Activated CD8-positive, alpha-beta memory T cell treated with anti-CD3 and anti-CD28 coated beads for 48 hours (primary cell): ENCODE measurements around the gene COL28A1.
"Not testable (repeated sequence)": the region's sequence is repeated elsewhere in the genome, so short reads cannot be mapped to it uniquely, and the experiment has no call there.

Experiments
- DNase-seq, 3 experiments: peaks; one replicate each; pipeline ENCODE4 v3.0.0-alpha.2; 2020; ENCODE audit warnings: low read depth in 2 of 3, low spot score in 2 of 3

Gene COL28A1

DNA sequence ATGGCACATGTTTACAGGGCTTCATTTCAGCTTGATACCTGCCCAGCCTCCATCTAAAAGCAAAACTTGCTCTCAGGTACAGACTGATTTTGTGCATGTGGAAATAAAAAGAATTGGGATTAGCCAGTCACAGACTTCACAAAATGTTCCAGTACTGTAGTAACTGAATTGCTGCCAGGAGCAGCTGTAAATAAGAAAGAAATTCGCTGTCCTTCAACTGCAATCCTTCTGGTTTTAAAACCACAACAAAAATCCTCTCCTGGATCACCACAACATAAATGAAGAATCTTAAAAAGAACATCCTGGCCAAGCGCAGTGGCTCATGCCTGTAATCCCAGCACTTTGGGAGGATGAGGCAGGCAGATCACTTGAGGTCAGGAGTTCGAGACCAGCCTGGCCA, 27.1 kb upstream of the COL28A1 start:
- DNase-seq = no peak

GRCh38 chr7:7561591-7561990, 25.9 kb upstream of the COL28A1 start:
- not testable (repeated sequence) for DNase-seq

- DNase-seq = no peak
Measured at GRCh38 chr7:7557252-7557651, 21.6 kb upstream of the COL28A1 start.

DNA sequence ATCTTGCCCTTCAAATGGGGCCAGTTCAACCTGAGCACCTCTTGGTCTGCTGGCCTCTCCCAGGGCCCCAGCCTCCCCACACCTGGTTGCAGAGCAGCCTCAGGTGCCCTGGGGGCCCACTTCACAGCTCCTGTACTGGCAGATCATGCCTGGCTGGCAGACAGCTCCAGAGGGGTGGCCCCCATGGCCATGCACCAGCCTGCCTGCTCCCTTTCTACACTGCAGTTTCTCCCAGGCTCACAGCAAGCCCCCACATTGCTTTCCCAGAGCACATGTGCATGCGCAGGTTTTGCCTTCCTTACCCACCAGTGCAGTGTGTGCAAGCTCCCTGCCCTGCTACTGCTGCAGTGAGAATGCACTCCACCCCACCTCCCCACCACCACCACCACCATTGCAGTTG, 21.2 kb upstream of the COL28A1 start:
- DNase-seq = no peak

- no peak for DNase-seq
Measured at GRCh38 chr7:7554649-7555575, 19.2 kb upstream of the COL28A1 start.

DNA sequence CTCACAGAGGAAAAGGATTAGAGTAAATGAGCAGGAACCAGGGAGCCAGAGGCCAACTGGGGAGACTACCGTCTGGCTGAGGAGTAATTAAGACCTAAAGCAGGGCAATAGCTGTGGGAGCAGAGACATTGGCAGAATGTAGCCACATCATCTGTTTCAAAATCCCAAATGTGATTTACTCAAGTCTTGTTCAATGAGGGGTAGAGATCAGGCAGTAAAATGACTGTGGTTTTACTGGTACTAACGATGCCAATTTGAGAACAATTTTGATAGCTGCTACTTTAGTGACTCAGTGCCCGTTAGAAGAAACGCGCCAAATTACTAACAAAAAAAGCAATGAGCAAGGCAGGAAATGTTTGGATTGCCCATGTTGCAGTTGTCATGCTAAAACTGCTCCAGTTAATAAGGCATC, 18.4 kb upstream of the COL28A1 start:
- DNase-seq = no peak

DNA sequence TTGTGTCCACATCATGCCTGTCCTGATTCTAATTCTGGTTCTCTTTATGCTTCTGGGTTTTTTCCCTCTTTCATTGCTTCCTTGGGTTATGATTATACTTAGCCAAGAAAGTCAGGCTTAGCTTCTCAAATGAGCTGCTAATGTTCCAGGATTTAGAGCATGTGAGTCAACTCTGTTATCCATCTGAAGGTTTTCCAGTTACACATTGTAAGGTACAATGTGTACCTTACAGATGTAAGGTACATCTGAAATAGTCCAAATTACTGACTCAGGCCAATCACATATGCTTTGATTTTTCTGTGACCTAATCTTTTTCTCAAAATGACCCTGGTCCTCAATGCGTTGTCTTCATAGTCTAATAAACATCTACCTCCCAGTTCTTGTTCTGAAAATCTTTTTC, 17.7 kb upstream of the COL28A1 start:
- DNase-seq = no peak

- no peak for DNase-seq
Measured at GRCh38 chr7:7552199-7552598, 16.5 kb upstream of the COL28A1 start.

DNA sequence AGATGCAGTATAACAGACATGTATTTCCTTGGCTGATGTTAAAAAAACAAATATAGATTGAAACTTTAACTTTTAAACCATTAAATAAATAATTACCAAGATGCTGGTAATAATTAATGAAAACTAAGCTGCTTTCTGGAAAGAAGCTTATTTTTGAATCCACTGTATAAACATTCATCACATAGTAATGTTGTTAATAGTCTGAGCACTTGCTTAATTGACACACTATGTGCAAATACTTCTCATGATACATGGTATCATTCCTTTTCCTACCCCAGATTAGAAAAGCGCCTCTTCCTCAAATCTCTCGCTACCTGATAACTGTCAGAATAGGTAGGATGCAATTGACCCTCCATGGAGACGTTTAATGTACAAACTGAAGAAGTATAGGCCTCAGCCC, 15.0 kb upstream of the COL28A1 start:
- no peak for DNase-seq

GRCh38 chr7:7548407-7548806, 12.7 kb upstream of the COL28A1 start:
- DNase-seq = no peak

DNA sequence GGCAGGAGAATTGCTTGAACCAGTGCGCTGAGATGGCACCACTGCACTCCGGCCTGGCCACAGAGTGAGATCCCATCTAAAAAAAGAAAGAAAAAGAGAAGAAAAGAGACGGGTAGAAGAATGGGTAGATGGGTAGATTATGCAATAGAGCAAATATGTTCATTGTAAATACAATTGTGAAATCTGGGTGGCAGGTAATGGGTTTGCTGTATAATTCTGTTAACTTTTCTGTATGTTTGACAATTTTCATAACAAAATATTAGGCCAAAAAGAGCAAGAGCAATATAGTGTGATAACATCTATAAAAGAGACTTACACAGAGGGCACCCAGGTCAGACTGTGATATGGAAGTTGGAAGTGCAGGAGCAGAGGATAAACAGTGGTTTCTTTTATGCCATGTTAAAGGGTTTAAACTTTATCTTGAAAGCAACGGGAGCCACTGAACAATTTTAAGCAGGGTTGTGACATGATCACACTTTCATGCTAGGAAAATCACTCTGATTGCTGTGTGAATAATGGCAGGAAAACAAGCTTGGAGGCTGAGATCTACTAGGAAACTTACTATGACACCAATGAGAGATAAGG, 6.7 kb upstream of the COL28A1 start:
- DNase-seq = no peak

DNA sequence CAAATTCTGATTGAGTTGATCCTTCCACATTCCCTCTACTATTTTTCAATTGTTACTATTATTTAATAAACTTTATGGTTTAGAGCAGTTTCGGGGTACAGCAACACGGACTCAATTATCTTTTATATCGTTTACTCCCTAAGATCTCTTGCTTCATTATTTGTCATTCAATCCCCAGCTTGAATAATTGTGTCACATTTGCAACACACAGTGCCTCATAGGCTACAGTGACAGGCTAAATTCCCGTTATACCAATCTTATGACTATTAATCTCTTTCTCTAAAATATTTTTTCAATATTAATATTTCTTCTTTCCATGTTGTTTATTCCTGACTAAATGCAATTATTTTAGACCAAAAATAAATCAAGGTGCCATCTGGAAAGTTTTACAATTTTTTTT, 4.0 kb upstream of the COL28A1 start:
- DNase-seq = no peak

- no peak for DNase-seq
Measured at GRCh38 chr7:7539152-7539551, 3.5 kb upstream of the COL28A1 start.

DNA sequence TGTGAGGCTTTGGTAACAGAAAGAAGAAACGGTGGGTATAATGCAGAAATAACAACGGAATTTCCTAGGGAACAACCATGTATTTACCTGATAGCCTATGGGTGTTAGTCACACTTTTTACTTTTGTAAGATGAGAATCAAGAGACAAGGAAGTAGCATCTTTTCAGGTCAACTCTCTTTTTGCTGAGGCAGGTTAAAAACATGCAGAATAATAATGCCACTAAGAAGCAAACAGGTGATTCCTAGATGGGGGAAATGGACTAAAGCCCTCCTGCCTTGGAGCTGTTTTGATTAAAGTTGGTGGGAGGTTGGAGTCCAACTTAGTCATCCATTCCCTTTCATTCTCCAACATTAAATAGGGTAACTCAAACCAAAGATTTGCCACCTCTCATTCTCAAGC, 2.0 kb upstream of the COL28A1 start:
- no peak for DNase-seq

DNA sequence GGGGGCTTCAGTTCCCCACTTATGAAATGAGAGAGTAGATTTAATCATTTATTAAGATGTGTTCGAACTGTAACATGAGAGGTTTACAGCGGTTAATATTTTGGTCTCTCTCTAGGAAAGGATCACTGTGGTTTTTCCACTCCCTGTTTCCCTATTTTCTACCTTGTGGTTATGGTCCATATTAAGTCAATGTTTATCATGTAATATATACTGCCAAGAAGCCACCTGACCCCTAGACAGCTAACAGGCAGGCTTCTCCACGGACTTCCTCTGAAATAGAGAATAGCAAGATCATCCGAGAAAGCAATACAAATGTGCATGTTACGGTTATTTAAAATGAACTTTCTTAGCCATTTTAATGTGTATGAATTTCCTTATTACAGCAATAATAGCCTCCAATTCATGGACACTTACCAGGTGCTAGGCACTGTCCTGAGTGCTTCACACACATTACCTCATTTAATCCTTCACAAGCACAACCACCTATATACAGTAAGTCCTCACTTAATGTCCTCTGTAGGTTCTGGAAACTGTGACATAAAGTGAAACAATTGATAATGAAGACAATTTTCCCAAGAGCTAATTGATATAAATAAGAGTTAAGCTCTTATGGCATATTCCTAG, 835 bp upstream of the COL28A1 start:
- no peak for DNase-seq

GRCh38 chr7:7533831-7534430, 1.7 kb downstream of the COL28A1 start:
- no peak for DNase-seq

DNA sequence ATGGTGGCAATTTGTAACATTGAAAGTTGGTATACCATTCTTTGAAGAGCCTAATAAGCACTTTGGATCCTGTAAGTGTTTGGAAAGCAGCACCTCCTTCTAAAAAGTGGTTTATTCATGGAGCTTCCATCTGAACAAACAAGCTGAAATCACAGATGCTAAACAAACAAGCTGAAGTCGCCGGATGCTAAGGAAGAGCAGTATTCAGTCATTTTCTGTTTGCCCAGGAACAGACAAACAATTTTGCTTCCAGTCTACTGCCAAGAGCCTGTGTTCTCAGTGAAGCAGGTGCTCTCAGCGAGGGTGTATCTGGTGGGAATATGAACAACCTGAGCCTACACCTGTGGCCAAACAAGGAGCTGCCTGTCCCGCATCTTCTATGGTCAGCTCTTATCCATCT, 6.3 kb downstream of the COL28A1 start:
- DNase-seq = no peak

GRCh38 chr7:7527047-7527446, 8.6 kb downstream of the COL28A1 start:
- no peak for DNase-seq

- no peak for DNase-seq
Measured at GRCh38 chr7:7526006-7526405, 9.7 kb downstream of the COL28A1 start.

GRCh38 chr7:7524121-7524520, 11.6 kb downstream of the COL28A1 start:
- DNase-seq = no peak

DNA sequence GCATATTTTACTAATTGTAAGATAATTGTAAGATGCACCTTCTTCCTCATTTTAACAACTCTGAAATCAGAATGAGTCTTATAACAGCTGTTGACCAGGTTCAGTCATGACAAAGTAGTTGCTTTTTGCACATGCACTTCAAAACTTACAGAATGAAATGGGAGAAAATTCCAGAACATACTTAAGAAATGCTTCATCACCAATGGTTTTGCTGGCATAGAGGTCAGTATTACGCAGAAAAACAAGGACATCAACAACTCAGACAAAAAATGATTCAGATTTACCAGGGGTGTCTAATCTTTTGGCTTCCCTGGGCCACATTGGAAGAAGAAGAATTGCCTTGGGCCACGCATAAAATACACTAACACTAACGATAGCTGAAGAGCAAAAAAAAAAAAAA, 13.3 kb downstream of the COL28A1 start:
- DNase-seq = no peak

- DNase-seq = no peak
Measured at GRCh38 chr7:7521259-7521658, 14.4 kb downstream of the COL28A1 start.
